ENCODE data around the gene PRIM1. TPM values are rescaled to one million over a fixed set of nuclear protein-coding genes. Genes with fewer than 3 reads are reported as not detected.
A peak's percentile ranks its signal among the peaks of the same experiment; 100 is the strongest.
"Not testable (repeated sequence)": the region's sequence is repeated elsewhere in the genome, so short reads cannot be mapped to it uniquely, and the experiment has no call there.

PRIM1 gene
- total RNA-seq, 1 donor from 2014 or later, result 4.6 TPM

DNA sequence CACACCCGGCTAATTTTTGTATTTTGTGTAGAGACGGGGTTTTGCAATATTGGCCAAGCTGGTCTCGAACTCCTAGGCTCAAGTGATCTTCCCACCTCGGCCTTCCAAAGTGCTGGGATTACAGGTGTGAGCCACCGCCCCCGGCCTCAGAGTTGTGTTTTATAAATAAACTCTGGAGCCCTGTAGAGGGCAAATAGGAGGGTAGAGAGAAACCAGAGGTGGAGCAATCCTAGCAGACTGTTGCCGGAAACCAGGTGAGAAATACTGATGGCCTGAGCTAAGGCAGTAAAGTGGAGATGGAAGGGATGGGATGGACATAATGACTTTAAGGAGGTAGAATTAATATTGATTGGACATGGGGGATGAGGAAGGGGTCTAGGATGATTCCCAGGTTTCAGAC lies 8.3 kb upstream of the PRIM1 start:
- no peak for DNase-seq (ENCODE audit: low spot score)

DNA sequence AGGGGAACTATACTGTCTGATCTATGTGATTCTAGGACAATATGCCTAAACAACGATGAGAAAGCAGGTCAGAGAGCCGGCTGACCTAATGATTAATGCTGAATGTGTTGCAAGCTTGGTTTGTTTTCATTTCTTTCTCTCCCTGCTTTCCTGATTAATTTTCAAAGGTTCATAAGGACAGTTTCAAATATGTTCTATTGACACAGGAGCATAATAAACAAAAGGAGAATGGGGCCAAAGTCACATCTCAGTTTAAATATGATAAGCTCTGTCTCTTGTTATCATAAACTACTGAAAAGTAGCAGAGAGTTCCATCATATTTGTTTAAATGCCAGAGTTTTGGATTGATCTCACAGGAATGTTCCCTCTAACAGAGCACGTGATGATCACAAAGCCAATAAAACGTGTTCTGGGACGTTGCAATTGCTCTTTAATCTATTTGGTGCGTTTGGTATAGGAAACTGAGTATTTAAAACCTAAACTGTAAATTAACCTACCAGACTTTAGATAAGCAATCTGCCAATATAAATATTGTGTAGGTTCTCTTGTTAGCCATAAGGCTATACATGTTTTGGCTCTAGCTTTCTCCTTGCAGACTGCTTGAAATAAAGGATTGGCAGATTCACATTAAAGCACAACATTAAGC lies 7.3 kb upstream of the PRIM1 start:
- no peak for DNase-seq (ENCODE audit: low spot score)

DNA sequence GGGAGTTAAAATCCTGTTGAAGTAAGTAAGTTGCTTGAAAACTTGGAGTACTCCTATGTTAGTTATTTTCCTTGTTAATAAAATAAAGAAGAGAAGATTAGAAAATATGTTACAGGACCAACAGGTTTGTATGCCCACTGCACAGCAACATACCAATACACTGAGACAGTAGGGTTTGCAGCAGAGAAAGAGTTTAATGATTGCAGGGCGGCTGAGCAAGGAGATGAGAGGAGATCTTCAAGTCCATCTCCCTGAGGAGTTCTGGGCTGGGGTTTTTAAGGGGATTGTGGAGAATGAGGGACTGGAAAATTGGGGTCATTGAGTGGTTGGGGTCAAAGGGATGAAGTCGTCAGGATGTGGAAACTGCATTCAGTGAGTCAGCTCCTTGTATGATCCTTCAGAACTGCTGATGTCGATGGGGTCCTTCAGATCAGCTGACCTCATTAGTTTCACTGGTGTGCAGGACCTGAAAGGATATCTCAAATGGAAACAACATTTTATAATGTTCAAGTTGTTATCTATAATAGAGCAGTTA lies 6.7 kb upstream of the PRIM1 start:
- DNase-seq (ENCODE audit: low spot score), result no peak

DNA sequence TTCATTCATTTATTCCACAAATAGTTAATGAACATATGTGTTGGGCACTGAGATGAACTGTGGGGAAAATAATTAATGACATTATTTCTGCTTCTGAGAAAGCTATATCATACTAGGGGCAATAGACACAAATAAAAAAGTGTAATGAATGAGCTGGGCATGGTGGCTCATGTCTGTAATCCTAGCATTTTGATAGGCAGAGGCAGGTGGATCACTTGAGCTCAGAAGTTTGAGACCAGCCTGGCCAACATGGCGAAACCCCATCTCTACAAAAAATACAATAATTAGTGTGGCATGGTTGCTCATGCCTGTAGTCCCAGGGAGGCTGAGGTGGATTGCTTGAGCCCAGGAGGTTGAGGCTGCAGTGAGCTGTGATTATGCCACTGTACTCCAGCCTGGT lies 5.8 kb upstream of the PRIM1 start:
- not testable (repeated sequence) for DNase-seq (ENCODE audit: low spot score)

DNA sequence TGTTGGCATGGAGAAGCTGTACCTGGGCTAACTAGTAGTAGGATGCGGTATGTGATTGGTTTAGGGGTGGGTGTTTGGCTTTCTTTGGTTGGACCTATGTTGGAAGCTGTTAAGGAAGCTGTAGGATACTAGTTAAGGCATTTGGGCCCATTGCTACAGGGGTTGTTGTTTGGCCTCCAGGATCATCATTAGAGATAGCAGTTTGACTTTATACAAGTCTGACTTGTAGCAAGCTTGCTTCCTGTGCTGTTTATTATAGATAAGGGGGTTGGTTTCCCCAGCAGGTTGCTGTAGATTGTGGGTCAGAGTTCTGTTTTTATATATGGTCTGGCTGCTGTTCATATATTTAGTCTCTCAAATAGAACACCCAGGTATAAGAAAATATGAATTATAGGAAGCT lies 1.4 kb upstream of the PRIM1 start:
- no peak for DNase-seq (ENCODE audit: low spot score)

DNA sequence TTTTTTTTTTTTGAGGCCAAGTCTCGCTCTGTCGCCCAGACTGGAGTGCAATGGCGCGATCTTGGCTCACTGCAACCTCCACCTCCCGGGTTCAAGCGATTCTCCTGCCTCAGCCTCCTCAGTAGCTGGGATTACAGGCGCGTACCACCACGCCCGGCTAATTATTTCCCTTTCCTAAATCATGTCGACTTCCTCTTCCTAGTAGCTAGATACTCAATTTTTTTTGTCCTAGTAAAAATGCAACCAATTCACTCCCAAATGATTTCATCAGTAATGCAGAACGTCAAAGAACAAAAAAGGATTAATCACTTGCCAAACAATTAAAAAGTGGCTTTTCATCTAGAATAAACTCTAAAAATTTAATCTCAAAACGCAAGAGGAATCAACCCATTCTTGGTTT lies 1.5 kb downstream of the PRIM1 start:
- not testable (repeated sequence) for DNase-seq (ENCODE audit: low spot score)

DNA sequence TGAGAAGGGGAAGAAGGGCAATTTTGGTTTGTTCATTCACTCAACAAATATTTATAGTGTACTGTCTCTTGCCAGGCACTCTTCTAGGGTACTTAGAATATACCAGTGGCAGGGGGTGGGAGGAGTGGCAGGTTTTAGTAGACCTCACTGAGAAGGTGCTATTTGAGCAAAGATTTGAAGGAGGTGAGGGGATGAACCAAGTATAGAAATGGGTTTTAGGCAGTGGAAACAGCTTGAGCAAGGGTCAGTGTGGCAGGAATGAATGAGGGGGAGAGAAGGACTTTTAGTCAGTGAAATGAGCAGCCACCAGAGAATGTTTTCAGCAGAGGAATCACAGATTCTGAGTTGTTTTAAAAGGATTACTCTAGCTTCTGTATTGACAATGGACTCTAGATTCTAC lies 2.3 kb downstream of the PRIM1 start:
- DNase-seq (ENCODE audit: low spot score), result no peak

DNA sequence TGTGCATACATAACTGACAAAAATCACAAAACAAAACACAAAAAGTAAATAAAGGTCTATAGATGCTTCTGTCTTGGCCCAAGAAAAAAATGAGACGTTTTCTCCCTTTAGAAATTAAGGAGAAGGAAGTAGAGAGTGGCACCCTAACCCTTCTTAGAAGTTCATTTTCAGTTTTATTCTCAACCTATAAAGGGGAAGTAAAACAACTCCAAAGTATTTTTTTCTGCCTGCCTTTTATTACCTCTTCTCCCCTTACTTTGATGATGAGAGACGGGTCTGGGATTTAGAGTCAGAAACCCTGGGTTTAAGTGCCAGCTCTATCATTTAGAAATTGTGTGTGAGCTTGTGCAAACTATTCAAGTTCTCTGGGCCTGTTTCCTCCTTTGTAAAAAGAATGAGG lies 2.8 kb downstream of the PRIM1 start:
- no peak for DNase-seq (ENCODE audit: low spot score)

DNA sequence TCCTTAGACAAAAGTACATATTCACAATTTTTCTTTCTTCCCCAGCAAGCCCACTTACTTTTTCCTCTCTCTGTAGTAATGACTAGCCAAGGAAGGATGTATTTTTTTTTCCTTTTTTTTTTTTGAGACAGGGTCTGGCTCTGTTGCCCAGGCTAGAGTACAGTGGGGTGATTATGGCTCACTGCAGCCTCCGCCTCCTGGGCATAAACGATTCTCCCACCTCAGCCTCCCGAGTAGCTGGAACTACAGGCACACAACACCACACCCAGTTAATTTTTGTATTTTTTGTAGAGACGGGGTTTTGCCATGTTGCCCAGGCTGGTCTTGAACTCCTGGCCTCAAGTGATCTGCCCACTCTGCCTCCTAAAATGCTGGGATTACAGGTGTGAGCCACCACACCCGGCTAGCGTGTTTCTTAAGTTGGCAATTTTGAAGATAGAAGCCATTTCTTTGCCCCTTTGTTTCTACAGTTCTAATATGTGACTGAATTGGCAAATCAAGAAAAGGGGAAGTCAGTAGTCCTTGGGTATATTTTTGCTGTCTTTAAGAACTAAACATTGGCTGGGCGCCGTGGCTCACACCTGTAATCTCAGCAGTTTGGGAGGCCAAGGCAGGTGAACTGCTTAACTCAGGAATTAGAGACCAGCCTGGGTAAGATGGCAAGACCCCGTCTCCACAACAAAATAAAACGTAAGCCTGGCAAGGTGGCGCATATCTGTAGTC lies 23.8 kb downstream of the PRIM1 start:
- DNase-seq (ENCODE audit: low spot score), result no peak

DNA sequence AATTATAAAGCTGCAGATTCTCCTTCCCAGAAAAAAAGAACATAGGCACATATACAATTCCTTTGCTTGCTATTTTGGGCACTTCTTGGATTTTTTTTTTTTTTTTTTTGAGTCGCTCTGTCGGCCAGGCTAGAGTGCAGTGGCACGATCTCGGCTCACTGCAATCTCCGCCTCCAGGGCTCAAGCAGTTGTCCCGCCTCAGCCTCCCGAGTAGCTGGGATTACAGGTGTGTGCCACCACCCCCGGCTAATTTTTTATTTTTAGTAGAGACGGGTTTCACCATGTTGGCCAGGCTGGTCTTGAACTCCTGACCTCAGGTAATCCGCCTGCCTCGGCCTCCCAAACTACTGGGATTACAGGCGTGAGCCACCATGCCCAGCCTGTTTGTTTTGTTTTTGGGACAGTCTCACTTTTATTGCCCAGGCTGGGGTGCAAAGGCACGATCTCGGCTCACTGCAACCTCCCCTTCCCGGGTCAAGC lies 25.9 kb downstream of the PRIM1 start:
- DNase-seq (ENCODE audit: low spot score), result not testable (repeated sequence)

DNA sequence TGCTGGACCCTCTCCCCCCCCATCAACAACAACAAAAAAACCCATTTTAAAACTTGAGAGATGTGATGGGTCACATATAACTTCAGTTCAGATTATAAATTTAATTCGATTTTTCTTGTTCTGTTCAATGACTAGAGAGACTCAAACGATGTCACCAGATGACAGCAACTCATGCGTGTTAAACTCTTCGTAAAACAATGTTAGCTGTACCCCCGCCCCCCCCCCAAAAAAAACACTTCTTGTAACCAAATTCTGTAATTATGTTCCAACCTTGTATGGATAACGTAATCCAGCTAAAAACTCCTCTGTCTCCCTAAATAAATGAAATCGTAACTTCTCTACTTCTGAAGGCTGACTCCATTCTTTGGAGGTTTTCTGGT lies 26.4 kb downstream of the PRIM1 start:
- no peak for DNase-seq (ENCODE audit: low spot score)

DNA sequence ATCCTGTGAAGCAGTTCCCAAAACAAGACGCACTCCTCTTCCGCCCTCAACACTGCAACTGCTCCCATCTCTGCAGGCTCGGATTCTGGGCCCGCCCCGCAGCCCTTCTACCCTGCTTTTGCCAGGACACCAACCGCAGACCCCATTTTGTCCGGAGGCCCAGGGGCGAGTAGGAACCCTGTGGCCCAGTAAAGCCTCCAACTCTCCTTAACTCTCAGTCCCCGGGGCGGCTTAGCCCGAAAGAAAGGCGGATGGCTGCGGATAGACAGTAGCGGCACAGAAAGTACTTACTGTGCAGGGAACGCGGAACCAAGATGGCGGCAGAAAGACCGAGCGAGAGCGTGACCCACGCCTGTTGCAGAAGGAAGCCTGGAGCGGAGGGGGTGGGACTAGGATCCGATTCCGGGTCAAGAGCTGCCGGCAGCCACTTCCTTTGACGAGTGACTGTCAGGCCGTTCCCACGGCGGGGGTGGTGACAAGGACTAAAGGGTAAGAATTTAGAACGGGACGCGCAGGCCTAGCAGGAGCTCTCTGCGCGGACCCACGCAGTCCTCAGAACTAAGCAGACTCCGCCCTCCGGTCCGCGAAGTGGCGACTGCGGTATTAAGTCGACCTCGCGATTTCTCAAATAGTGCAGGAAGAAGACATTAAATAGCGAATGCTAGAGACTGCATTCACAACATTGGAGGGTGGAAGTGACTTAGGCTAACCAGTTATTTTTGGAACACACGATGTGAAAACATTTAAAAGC lies 27.0 kb downstream of the PRIM1 start, which contains the start of gene NACA:
TSS of gene NACA (minus strand) at position 328 of the 751 bp plus-strand sequence. CDS start 778 bp downstream, outside the sequence.
- peak; percentile 99 for DNase-seq (ENCODE audit: low spot score)

DNA sequence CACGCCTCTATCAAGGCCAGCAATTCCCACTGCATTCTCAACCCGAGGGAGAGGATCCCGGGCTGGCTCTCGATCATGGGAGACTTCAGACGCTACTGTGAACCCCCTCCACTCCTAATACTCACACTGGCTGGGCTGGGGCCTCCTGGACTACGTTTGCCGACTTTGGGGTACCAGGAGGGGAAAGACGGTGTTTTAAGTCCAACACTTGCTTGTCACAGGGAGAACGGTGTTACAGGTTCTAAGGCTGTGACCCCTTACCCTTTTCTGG lies 27.5 kb downstream of the PRIM1 start:
- DNase-seq (ENCODE audit: low spot score), result no peak

DNA sequence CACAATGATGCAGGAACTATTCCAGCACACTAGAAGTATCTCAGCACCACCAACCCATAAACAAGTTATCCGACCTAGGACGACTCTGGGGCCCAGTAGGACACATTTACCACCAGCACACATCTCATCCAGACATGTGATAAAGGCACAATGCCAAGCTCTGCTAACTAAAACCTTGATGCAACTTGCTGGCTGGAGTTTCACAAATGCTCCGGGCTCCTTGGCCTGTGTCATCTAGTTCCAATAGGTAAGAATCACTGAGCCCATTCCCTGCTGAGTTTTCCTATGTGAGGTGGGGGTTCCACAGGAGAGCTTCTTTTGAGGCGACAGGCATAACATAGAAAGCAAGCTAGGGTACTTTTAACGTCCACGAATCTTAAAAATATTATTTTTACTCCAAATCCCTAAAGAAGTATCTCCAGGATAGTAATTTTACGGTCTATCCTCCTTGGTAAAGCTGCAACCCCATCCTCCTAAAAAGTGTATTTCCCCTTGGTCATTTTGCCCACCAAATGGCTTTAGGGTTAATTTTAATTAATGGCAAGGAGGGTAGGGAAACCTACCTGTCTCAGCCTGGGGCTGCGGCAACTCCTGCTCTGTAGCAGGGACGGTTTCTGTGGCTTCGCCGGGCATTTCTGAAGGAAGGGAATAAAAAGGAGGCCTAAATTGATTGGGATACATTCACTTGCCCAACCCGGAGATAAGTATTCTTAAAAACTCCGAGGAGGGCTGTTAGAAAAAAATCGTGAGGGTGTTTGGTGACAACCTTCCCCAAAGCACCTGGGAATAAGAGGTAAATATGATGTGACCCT lies 28.0 kb downstream of the PRIM1 start:
- DNase-seq (ENCODE audit: low spot score), result peak; percentile 67

DNA sequence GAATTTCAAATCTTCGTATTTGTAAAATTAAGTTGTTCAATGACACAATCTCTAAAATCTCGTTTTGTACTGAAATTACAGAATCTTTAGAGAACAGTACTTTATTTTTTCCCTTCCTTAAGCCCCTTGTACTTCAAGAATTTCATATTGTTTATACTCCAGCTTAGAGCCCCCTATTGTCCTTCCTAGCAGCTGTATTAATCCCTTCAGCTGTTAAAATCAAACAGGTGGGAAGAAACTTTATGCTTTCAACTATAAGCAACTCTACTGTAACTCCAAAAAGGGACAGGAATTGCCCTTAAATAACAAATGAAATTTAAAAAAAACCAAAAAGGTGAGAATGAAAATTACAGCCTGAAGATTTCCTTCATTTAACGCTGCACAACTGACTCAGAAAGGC lies 28.8 kb downstream of the PRIM1 start:
- DNase-seq (ENCODE audit: low spot score), result no peak

DNA sequence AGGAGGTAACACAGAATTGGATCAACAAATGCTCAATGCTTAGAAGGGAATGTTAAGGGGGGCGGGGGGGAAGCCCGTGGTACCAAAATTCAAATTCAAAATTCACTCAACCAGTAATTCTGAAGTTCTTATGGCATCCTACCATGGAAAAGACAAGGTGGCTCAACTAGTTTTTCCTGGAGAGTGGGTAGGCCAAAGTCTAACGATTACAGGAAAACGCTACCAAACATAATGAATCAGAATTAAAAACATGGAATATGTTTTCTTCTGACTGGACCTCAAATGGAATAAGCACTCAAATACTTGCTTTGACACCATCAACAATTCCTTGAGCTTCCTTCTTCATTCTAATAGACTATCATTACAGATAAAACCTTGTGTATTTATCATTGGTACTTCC lies 29.3 kb downstream of the PRIM1 start:
- no peak for DNase-seq (ENCODE audit: low spot score)

DNA sequence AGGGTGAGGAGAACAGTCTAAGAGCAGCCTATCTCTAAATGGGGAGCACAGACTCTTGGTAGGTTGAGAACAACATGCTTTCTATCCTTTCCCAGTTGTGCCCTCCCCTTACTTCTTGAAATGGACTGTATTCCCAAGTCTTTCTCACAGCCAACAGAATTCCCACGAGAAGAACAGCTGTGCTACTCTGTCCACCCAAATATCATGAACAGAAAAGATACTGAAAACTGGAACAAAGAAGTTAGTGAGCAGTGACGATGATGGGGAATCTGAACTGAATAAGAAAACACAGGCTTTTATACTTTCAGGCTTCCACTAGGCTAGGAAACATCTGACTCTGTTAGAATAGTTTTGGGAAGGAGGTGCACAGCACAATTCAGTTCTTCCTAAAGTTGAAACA lies 30.4 kb downstream of the PRIM1 start:
- DNase-seq (ENCODE audit: low spot score), result no peak

DNA sequence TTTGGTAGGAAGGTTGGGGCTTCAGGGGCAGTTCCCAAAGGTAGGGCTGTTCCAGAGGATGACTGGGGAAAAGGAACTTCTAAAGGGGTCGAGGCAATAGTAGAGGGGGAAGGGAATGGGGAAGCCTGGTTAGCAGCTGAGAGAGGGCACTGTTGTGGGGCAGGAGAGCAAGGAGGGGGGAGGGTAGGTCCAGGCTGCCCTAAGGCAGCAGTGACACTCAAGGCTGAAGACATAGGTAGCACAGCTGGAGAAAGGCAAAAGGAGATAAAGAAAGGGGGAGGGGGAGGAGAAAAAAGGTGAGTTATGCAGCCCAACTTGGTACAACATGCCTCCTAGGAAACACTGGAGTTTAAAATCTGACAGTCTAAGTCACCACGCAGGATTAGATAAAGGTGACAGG lies 30.9 kb downstream of the PRIM1 start:
- DNase-seq (ENCODE audit: low spot score), result no peak

DNA sequence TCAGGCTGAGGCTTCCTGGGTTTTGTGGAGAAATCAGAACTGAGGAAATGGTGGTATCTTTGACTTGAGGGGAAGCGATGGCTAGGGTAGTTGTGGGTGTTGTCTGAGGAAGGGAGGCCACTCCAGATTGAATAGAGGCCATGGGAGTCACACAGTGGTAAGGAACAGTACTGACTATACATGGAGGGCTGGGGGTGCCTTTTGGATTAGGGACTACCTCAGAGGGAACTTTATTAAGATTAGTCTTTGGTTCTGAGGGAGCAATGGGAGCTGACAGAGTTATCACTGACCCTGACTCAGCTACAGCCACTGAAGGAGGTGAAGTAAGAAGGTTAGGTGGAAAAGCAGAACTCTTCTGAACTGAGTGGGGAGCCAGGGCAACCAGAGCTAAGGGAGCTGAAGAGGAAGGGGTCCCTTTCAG lies 31.4 kb downstream of the PRIM1 start:
- DNase-seq (ENCODE audit: low spot score), result peak; percentile 34

DNA sequence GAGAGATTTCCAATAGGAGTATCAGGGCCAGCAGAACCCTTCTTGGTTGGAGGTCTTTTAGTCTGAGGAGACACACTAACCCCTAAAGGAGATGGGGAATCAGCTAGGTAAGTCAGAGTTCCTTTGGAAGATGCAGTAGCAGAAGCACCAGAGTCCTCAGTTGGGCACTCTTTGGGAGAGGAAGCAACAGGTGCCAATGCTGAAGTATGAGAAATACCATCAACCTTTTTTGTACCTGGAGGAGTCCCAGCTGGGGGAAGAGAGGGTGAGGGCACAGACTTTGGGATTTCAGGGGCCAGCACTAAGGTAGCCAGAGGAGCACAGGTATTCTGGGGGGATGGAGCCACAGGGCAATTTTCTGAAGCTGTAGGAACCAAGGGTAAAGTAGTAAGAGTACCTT lies 33.1 kb downstream of the PRIM1 start:
- DNase-seq (ENCODE audit: low spot score), result peak; percentile 29

DNA sequence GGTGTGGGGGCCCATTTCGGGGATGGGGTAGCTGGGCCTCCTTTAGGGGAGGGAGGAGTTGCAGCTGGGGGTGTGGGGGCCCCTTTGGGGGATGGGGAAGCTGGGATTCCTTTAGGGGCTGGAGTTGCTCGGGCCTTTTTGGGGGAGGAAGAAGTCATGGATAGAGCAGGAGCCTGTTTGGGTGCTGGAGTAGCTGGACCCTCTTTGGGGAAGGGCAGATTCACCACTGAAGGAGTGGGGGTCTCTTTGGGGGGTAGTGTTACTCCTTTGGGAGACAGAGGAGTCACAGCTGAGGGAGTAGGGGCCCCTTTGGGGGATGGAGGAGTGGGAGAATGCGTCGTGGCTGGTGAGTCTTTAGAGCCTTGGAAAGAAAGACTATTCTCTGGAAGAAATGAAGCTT lies 33.5 kb downstream of the PRIM1 start:
- DNase-seq (ENCODE audit: low spot score), result no peak

DNA sequence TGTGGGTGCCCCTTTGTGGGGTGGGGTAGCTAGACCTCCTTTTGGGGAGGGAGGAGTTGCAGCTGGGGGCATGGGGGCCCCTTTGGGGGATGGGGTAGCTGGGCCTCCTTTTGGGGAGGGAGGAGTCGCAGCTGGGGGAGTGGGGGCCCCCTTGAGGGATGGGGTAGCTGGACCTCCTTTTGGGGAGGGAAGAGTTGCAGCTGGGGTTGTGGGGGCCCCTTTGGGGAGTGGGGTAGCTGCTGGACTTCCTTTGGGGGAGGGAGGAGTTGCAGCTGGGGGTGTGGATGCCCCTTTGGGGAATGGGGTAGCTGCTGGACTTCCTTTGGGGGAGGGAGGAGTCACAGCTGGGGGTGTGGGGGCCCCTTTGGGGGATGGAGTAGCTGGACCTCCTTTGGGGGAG lies 34.0 kb downstream of the PRIM1 start:
- peak; percentile 19 for DNase-seq (ENCODE audit: low spot score)

Data from ureter (tissue), 1 donor.